Measurements from ENCODE around the gene RC3H2.

The RC3H2 gene

DNA sequence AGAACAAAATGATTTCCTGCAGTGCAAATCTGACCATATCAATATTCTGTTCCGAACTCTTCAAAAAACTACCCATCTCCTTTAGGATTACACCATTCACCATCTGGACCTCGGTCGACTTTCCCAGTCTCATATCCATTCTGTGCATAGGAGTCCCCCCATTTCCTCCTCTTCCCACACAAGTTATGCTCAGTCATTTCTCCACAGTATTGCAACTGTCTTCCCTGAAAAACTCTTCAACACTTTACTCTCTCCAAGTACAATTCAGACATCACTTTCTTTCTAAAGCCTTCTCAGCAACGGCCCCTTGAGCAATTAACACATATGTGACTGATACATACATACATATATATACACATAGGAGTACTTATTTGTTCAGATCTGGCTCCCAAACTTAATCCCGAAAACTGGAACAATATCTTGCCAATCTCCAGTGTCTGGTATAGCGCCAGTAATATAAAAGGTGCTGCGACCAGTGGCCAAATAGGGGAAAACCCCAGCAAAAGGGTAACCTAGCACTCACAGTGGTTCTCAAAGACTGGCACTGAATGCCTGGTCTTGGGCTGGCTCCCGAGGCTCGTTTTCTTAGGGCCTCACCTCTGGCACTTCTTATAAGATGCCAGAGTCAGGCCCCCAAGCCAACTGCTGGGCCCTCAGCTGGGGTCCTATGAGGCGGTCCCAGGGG lies 25.5 kb upstream of the RC3H2 start:
- TF ChIP-seq, protein P1, sequence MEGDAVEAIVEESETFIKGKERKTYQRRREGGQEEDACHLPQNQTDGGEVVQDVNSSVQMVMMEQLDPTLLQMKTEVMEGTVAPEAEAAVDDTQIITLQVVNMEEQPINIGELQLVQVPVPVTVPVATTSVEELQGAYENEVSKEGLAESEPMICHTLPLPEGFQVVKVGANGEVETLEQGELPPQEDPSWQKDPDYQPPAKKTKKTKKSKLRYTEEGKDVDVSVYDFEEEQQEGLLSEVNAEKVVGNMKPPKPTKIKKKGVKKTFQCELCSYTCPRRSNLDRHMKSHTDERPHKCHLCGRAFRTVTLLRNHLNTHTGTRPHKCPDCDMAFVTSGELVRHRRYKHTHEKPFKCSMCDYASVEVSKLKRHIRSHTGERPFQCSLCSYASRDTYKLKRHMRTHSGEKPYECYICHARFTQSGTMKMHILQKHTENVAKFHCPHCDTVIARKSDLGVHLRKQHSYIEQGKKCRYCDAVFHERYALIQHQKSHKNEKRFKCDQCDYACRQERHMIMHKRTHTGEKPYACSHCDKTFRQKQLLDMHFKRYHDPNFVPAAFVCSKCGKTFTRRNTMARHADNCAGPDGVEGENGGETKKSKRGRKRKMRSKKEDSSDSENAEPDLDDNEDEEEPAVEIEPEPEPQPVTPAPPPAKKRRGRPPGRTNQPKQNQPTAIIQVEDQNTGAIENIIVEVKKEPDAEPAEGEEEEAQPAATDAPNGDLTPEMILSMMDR (IDR thresholded peaks at IDR 0.05; ENCODE audit: low read depth, low read length): no peak
- H3K36me3 ChIP-seq: peaks cover 15% of the 10 kb centered on the region
- peak overlapping the region; percentile 93 for H3K27ac ChIP-seq
- peak overlapping the region; percentile 89 for H3K4me3 ChIP-seq (ENCODE audit: low read depth, low read length)
- DNase-seq: no peak
- H3K27me3 ChIP-seq (ENCODE audit: insufficient read depth, low read depth, severe bottlenecking): no peaks in the 10 kb centered on the region
- no peaks in the 10 kb centered on the region for H3K9me3 ChIP-seq (ENCODE audit: severe bottlenecking)

DNA sequence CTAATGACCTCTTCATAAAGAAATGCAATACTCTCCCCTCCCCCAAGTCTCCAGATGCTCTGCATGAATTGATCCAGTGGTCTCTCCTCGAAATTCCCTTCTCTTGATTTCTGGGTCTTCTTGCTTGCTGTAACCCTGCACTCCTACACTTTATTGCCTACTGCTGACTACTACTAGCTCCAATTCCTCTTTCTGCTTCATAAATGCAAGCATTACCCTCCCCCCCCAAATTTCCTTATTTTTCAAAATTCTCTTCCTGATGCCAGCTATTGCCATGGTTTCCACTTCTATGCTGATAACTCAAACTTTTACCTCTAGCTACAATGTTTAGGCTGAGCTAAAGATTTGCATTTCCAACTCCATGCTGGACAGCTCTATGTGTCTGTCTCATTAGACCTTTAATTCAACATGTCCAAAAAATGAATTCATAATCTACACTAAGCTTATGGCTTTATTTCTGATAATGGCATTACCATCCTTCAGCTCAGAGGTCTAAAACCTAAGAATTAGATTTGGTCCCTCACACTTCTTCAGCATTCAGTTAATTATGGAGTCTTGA lies 24.7 kb upstream of the RC3H2 start:
- no peak overlapping the region for H3K27ac ChIP-seq
- H3K36me3 ChIP-seq: peaks cover 14% of the 10 kb centered on the region
- H3K9me3 ChIP-seq (ENCODE audit: severe bottlenecking): no peaks in the 10 kb centered on the region
- TF ChIP-seq, protein P1 (IDR thresholded peaks at IDR 0.05; ENCODE audit: low read depth, low read length): no peak
- H3K27me3 ChIP-seq (ENCODE audit: insufficient read depth, low read depth, severe bottlenecking): no peaks in the 10 kb centered on the region
- H3K4me3 ChIP-seq (ENCODE audit: low read depth, low read length): no peak overlapping the region
- no peak for DNase-seq

GRCh38 chr9:122923947-122924346 lies 18.8 kb upstream of the RC3H2 start:
- TF ChIP-seq, protein P1 (IDR thresholded peaks at IDR 0.05; ENCODE audit: low read depth, low read length): no peak
- H3K27me3 ChIP-seq (ENCODE audit: insufficient read depth, low read depth, severe bottlenecking): no peaks in the 10 kb centered on the region
- DNase-seq: no peak
- H3K36me3 ChIP-seq: peaks cover 20% of the 10 kb centered on the region
- H3K9me3 ChIP-seq (ENCODE audit: severe bottlenecking): no peaks in the 10 kb centered on the region
- no peak overlapping the region for H3K4me3 ChIP-seq (ENCODE audit: low read depth, low read length)
- no peak overlapping the region for H3K27ac ChIP-seq

- H3K27me3 ChIP-seq (ENCODE audit: insufficient read depth, low read depth, severe bottlenecking): no peaks in the 10 kb centered on the region
- no peak for DNase-seq
- no peaks in the 10 kb centered on the region for H3K9me3 ChIP-seq (ENCODE audit: severe bottlenecking)
- no peak overlapping the region for H3K27ac ChIP-seq
- H3K36me3 ChIP-seq: peaks cover 23% of the 10 kb centered on the region
- TF ChIP-seq, protein P1 (IDR thresholded peaks at IDR 0.05; ENCODE audit: low read depth, low read length): no peak
- H3K4me3 ChIP-seq (ENCODE audit: low read depth, low read length): no peak overlapping the region
Measured at GRCh38 chr9:122922713-122923112, 17.6 kb upstream of the RC3H2 start.

GRCh38 chr9:122918310-122918709 lies 13.2 kb upstream of the RC3H2 start:
- Histone ChIP-seq H3K27ac (no peak overlapping the region), H3K36me3 (peaks cover 26% of the 10 kb centered on the region), H3K9me3 (ENCODE audit: severe bottlenecking) (no peaks in the 10 kb centered on the region), H3K4me3 (ENCODE audit: low read depth, low read length) (no peak overlapping the region), H3K27me3 (ENCODE audit: insufficient read depth, low read depth, severe bottlenecking) (no peaks in the 10 kb centered on the region)
- DNase-seq: no peak
- TF ChIP-seq, protein P1 (IDR thresholded peaks at IDR 0.05; ENCODE audit: low read depth, low read length): no peak

All from WERI-Rb-1 (cell line).